OCI-M2 (cell line): ENCODE measurements around the gene IFI27L1.
A peak's percentile ranks its signal among the peaks of the same experiment; 100 is the strongest.

Experiments
- DNase-seq: peaks from one replicate; lab custom pipeline; 2025; ENCODE audit not compliant: unreplicated experiment; lab: John Stamatoyannopoulos, UW

IFI27L1 gene

DNA sequence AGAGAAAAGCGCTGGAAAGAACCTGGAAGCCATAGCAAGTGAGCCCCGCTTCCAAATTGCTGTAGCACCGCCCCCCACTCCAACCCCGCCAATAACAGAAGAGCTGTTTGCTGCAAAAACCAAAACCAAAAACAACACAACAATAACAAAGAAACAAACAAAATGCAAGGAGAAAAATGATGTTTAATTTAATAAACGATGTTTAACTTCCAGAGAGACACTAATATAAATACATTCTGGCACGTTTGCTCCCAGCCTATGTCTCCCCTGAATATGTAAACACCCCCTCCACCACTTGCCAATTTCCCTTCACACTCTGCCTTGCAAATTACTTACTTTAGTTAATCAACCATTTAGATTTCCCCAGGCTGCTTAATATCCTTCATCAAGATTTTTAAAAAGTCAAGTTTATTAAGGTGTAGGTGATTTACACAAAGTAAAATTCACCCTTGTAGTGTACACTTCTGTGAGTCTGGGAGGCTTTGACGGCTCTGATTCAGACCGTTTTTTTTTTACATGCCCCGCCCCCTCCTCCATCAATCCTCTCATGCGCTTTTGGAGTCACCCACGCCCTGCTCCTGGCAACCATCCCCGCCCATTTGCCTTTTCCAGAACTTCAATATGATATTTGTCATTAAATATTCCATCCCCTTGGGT, 48.8 kb downstream of the IFI27L1 start:
- DNase-seq: peak; percentile 11

GRCh38 chr14:94132285-94132887, 51.3 kb downstream of the IFI27L1 start:
- DNase-seq: peak; percentile 47

DNA sequence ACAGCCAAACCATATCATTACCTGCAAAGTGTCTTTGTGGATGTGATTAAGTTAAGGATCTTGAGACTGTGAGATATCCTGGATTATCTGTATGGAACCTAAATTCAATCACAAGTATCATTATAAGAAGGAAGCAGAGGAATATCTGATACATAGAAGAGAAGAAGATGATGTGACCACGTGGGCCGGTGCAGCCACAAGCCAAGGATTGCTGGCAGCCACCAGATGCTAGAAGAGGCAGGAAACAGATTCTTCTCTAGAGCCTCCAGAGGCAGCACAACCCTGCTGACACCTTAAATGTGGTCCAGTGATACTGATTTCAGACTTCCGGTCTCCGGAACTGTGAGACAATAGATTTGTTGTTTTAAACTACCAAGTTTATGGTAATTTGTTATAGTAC, 54.4 kb downstream of the IFI27L1 start:
- DNase-seq: no peak

GRCh38 chr14:94136575-94137331, 55.6 kb downstream of the IFI27L1 start:
- peak; percentile 36 for DNase-seq

- DNase-seq: no peak
Measured at GRCh38 chr14:94138251-94138650, 57.1 kb downstream of the IFI27L1 start.

GRCh38 chr14:94139006-94139405, 57.9 kb downstream of the IFI27L1 start:
- no peak for DNase-seq

DNA sequence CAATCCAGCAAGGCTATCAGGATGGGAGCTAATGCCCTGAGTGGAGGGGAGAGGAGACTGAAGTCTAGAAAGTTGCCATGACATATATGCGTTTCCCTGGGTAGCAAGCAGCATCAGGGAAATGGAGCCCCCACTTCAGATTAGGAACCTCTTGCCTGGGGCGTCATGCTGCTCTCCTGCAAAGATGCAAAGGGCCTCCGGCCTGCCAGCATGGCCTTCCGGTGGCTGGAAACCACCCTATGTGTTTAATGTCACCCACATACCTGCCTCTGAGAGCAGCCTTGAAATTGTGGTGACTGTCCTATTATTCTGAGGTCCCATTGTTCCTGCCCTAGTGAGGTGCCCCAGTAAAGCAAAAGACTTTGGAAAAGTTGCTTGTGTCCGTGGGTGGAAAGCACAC, 58.3 kb downstream of the IFI27L1 start:
- no peak for DNase-seq

GRCh38 chr14:94142247-94142646, 61.1 kb downstream of the IFI27L1 start:
- no peak for DNase-seq

- no peak for DNase-seq
Measured at GRCh38 chr14:94142836-94143235, 61.7 kb downstream of the IFI27L1 start.

DNA sequence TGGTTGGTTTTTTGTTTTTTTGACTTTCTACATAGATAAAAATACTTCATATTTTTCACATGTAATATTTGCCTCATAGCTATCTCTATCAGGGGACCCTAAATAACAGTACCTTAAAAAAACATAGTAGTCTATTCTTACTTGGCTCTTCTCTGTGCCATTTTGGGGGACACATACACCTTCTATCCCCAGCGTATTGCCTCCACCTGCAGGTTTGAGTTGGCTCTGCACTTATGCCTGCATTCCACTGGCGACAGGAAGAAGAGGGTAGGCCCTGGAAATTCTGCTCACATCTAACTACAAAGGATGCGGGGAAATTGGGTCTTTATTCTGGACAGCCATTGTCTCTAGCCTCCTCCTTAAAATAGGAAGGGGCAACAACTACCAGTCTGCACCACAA, 62.1 kb downstream of the IFI27L1 start:
- no peak for DNase-seq

DNA sequence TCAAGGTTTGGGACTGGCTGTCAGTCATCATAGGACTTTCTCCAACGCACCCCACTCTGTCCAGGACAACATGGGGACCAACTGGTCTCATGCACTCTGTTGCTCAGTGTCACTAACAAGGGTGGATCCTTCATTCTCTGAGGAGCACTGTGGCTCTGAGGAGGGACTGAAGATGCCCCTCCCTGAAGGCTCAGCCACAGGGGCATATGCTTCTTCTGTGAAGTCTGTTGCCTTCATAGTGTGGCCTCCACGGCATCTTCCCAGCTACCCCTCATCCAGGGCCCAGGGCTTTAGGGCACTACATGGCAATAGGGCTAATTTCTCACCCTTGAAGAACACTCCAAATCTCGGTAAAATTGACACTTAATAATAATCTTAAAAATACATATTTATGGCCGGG, 62.6 kb downstream of the IFI27L1 start:
- DNase-seq: no peak

- DNase-seq: no peak
Measured at GRCh38 chr14:94144765-94145164, 63.7 kb downstream of the IFI27L1 start.

DNA sequence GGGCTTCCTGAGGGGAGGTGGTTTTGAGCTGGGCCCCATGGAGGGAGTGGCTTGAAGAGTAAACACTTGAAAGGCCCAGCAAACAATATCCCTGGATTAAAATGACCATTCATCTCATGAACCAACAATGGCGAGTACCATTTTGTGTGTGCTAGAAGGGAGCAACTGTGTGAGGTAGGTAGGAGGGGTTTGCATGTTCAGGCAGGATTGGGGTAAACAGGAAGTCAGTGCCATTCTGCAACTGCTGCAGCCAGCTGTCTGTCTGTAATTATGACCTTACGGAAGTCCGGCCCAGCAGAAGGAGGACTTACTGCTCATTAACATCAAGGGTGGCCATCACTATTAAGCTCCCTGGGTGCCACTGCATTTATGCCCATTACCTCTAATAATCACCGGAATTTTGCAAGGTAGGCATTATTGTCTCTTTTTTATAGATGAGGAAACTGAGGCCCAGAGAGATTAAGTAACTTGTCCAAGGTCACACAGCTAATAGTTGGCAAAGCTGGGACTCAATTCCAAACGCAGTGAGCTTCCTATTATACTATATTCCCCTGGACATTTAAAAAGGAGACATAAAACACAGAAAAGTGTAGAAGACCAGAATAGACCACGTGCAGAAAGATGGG, 64.9 kb downstream of the IFI27L1 start:
- DNase-seq: no peak
